ENCODE results near the gene NKX1-1. TPM values are rescaled to one million over a fixed set of nuclear protein-coding genes. Genes with fewer than 3 reads are reported as not detected.

The NKX1-1 gene
- polyA plus RNA-seq, 1 donor (not counting 4 experiments of a cell fraction or from before 2014, with no cell fraction given), result not detected

DNA sequence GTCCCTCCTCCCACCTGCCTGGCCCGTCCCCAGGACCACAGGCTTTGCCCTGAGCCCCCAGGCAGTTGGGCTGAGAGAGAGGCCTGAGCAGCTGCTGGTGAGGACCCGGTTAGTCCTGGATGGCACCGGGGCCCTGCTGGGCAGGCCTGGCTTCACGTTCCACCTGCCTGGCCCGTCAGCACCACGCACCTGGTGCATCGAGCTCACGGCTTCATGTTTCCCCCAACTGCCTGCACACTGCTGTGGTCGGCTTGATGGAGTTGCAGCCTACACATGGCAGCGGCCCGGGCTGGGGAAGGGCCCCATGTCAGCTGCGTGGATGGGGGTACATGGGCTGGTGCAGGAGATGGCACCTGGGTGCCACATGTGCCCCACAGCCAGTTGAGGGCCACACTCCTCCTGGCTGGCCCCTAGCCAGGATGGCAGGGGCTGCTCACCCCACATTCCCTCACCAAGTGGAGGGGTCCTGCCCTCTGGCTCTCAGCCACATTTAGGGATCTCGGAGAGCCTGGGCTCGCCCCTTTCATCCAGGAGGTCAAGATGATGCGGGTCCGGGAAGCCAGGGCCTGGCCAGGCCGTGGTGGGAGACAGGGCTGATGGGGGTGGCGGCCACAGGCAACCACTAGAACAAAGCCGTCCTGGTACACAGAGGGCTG is 28.5 kb downstream of the NKX1-1 start:
- Histone ChIP-seq H3K4me2 (ENCODE audit: control insufficient read depth, extremely low read depth, insufficient read depth, low read depth, low read length) (no peak overlapping the region), H3K79me2 (ENCODE audit: control insufficient read depth, insufficient read depth, low read length) (no peaks in the 10 kb centered on the region), H2AFZ (ENCODE audit: control insufficient read depth, low read length) (no peak overlapping the region), H4K20me1 (ENCODE audit: control insufficient read depth, extremely low read depth, insufficient read depth, low read length) (peaks cover 2% of the 10 kb centered on the region), H3K4me1 (ENCODE audit: control insufficient read depth, extremely low read depth, insufficient read depth, low read length) (no peaks in the 10 kb centered on the region), H3K9ac (ENCODE audit: control insufficient read depth, extremely low read depth, insufficient read depth, low read length) (no peak overlapping the region), H3K27ac (ENCODE audit: control insufficient read depth, insufficient read depth, low read length) (no peak overlapping the region), H3K4me3 (ENCODE audit: control insufficient read depth in 2 of 3, extremely low read depth in 1 of 3, insufficient read depth in 2 of 3, low read depth in 1 of 3, low read length in 3 of 3) (no peak overlapping the region), H3K36me3 (ENCODE audit: control insufficient read depth in 2 of 2, extremely low read depth in 1 of 2, insufficient read depth in 2 of 2, low read length in 2 of 2) (peaks cover 4 to 18% of the 10 kb centered on the region in 2 experiments), H3K9me3 (ENCODE audit: control insufficient read depth, low read depth, low read length) (no peaks in the 10 kb centered on the region), H3K9me1 (ENCODE audit: control insufficient read depth, extremely low read depth, insufficient read depth, low read length) (no peaks in the 10 kb centered on the region), H3K27me3 (ENCODE audit: control insufficient read depth, extremely low read depth, insufficient read depth, low read length) (no peaks in the 10 kb centered on the region)
- dilution Hi-C loops (cut with MboI; ENCODE audit: extremely low pct_ligation_motif_present, low sequenced_read_pairs), result no loop called here
- DNase-seq (ENCODE audit: low read depth, low spot score) (no peak), FAIRE-seq (no peak)
- TF ChIP-seq, protein P1, sequence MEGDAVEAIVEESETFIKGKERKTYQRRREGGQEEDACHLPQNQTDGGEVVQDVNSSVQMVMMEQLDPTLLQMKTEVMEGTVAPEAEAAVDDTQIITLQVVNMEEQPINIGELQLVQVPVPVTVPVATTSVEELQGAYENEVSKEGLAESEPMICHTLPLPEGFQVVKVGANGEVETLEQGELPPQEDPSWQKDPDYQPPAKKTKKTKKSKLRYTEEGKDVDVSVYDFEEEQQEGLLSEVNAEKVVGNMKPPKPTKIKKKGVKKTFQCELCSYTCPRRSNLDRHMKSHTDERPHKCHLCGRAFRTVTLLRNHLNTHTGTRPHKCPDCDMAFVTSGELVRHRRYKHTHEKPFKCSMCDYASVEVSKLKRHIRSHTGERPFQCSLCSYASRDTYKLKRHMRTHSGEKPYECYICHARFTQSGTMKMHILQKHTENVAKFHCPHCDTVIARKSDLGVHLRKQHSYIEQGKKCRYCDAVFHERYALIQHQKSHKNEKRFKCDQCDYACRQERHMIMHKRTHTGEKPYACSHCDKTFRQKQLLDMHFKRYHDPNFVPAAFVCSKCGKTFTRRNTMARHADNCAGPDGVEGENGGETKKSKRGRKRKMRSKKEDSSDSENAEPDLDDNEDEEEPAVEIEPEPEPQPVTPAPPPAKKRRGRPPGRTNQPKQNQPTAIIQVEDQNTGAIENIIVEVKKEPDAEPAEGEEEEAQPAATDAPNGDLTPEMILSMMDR (optimal IDR thresholded peaks at IDR 0.05 in 1 of 3, IDR thresholded peaks at IDR 0.05 in 1 of 3, conservative IDR thresholded peaks at IDR 0.05 in 1 of 3; ENCODE audit: extremely low read depth in 1 of 3, insufficient read depth in 2 of 3, low read length in 3 of 3), result no peak
- no peak for TF ChIP-seq EZH2 (IDR thresholded peaks at IDR 0.05; ENCODE audit: low read length)

DNA sequence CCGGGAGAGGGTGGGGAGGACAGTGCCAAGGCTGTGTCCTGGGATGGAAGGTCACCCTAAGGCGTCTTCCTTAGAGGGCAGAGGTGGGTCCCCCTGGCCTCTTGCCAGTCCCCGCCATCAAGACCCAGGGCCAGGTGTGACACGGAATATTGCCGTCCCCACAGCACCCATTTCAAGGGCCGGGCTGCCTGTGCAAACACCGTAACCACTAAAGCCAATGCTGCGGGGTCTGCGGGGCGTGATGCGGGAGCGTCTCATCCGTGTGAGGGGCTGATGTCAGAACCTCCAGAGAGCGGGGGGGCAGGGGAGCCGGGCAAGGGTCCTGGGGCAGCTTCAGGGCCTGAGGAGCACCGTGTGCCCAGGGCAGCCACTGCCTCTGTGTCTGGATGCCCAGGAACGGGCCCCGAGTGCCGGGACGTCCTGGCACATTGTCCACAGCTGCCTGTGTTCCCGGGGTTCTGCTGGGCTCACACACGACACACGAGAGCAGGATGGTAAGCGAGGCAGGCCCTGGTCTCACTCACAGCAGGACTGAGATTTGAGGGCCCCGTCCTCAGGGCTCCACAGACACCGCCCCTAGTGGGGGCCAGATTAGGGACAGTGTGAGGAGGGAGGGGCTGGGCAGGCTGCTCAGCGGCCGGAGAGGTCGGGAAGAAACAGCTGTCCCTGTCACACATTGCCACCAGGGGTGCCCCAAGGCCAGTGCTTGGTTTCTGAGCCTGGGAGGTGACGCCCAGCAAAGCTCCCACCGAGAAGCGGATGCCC is 29.2 kb downstream of the NKX1-1 start:
- no peak overlapping the region for H3K27ac ChIP-seq (ENCODE audit: control insufficient read depth, insufficient read depth, low read length)
- H3K9me1 ChIP-seq (ENCODE audit: control insufficient read depth, extremely low read depth, insufficient read depth, low read length), result no peaks in the 10 kb centered on the region
- dilution Hi-C loops (cut with MboI; ENCODE audit: extremely low pct_ligation_motif_present, low sequenced_read_pairs), result no loop called here
- H3K9me3 ChIP-seq (ENCODE audit: control insufficient read depth, low read depth, low read length), result no peaks in the 10 kb centered on the region
- no peak for FAIRE-seq
- no peak overlapping the region for H3K9ac ChIP-seq (ENCODE audit: control insufficient read depth, extremely low read depth, insufficient read depth, low read length)
- no peaks in the 10 kb centered on the region for H3K4me1 ChIP-seq (ENCODE audit: control insufficient read depth, extremely low read depth, insufficient read depth, low read length)
- no peak for TF ChIP-seq EZH2 (IDR thresholded peaks at IDR 0.05; ENCODE audit: low read length)
- TF ChIP-seq, protein P1 (optimal IDR thresholded peaks at IDR 0.05 in 1 of 3, IDR thresholded peaks at IDR 0.05 in 1 of 3, conservative IDR thresholded peaks at IDR 0.05 in 1 of 3; ENCODE audit: extremely low read depth in 1 of 3, insufficient read depth in 2 of 3, low read length in 3 of 3), result no peak
- no peaks in the 10 kb centered on the region for H3K79me2 ChIP-seq (ENCODE audit: control insufficient read depth, insufficient read depth, low read length)
- H3K4me3 ChIP-seq (ENCODE audit: control insufficient read depth in 2 of 3, extremely low read depth in 1 of 3, insufficient read depth in 2 of 3, low read depth in 1 of 3, low read length in 3 of 3), result no peak overlapping the region
- no peak overlapping the region for H3K4me2 ChIP-seq (ENCODE audit: control insufficient read depth, extremely low read depth, insufficient read depth, low read depth, low read length)
- DNase-seq (ENCODE audit: low read depth, low spot score), result no peak
- peaks cover 8 to 15% of the 10 kb centered on the region in 2 experiments for H3K36me3 ChIP-seq (ENCODE audit: control insufficient read depth in 2 of 2, extremely low read depth in 1 of 2, insufficient read depth in 2 of 2, low read length in 2 of 2)
- no peak overlapping the region for H2AFZ ChIP-seq (ENCODE audit: control insufficient read depth, low read length)
- H3K27me3 ChIP-seq (ENCODE audit: control insufficient read depth, extremely low read depth, insufficient read depth, low read length), result no peaks in the 10 kb centered on the region
- peaks cover 2% of the 10 kb centered on the region for H4K20me1 ChIP-seq (ENCODE audit: control insufficient read depth, extremely low read depth, insufficient read depth, low read length)
